Measurements from ENCODE around the gene STPG1.

GRCh38 chr1:24319312-24319863, 94.2 kb downstream of the STPG1 start, which contains the start of gene GRHL3:
- no peak for TF ChIP-seq EP300 (IDR thresholded peaks at IDR 0.05)
- TF ChIP-seq CTCF (IDR thresholded peaks at IDR 0.05) = no peak

Measured in upper lobe of left lung (tissue), 4 donors.